Omental fat pad (tissue), 4 donors: Measurements from ENCODE around the gene PCNX1. TPM values are rescaled to one million over a fixed set of nuclear protein-coding genes. Genes with fewer than 3 reads are reported as not detected.
"Not testable (repeated sequence)": the region's sequence is repeated elsewhere in the genome, so short reads cannot be mapped to it uniquely, and the experiment has no call there.

Source experiments
- ATAC-seq: fragments of 150-250 bp; one replicate; pipeline ENCODE4 v1.9.1; 2016; ENCODE audit warnings: mild to moderate bottlenecking, moderate library complexity; ENCODE audit not compliant: low FRiP score
- DNase-seq: peaks from one replicate; pipeline ENCODE4 v3.0.0-alpha.2; 2019; ENCODE audit warnings: low spot score
- CTCF ChIP-seq, 3 donors: fragments of 450-650 bp; IDR thresholded peaks; one replicate each; pipeline ENCODE4 v1.5.1; 2016 to 2017; ENCODE audit warnings: antibody characterized with exemption in 3 of 3, mild to moderate bottlenecking in 3 of 3, moderate library complexity in 2 of 3
- total RNA-seq, 4 donors: library from RNA; depleted of rRNA; stranded (reverse); fragments of >200 nt; gene quantifications; one replicate each; pipeline ENCODE4 v1.1.0, GENCODE V29; 2016

PCNX1 gene
- total RNA-seq, 4 donors from 2014 or later: 56.9 to 98.1 (median 83.3) TPM

GRCh38 chr14:71121001-71121400 is 213.7 kb downstream of the PCNX1 start:
- ATAC-seq (no peak), DNase-seq (no peak)
- no peak for TF ChIP-seq CTCF (IDR thresholded peaks at IDR 0.05)

- TF ChIP-seq CTCF (IDR thresholded peaks at IDR 0.05): no peak
- ATAC-seq: no peak
Measured at GRCh38 chr14:71121711-71122110, 214.5 kb downstream of the PCNX1 start.

GRCh38 chr14:71122866-71123565 is 215.8 kb downstream of the PCNX1 start:
- TF ChIP-seq CTCF (IDR thresholded peaks at IDR 0.05): no peak
- DNase-seq (no peak), ATAC-seq (no peak)

More at GRCh38 chr14:71121711-71122110, 214.5 kb downstream of the PCNX1 start:
- DNase-seq: no peak

GRCh38 chr14:71123579-71124135 is 216.4 kb downstream of the PCNX1 start:
- no peak for ATAC-seq

GRCh38 chr14:71129716-71130490 is 222.6 kb downstream of the PCNX1 start:
- ATAC-seq, DNase-seq: not testable (repeated sequence)

More at GRCh38 chr14:71123579-71124135, 216.4 kb downstream of the PCNX1 start:
- no peak for TF ChIP-seq CTCF (IDR thresholded peaks at IDR 0.05)
- DNase-seq: no peak

GRCh38 chr14:71130491-71131179 is 223.4 kb downstream of the PCNX1 start:
- no peak for ATAC-seq

More at GRCh38 chr14:71130491-71131179, 223.4 kb downstream of the PCNX1 start:
- no peak for DNase-seq
- no peak for TF ChIP-seq CTCF (IDR thresholded peaks at IDR 0.05)
